Heart left ventricle (tissue), 16 donors: Measurements from ENCODE around the gene CAMKMT. TPM values are rescaled to one million over a fixed set of nuclear protein-coding genes. Genes with fewer than 3 reads are reported as not detected.

Experiments used
- ATAC-seq, 4 donors: fragments of 200-7000 bp; cut with Tn5 transposase; one replicate each; pipeline ENCODE4 v1.9.1; 2020 to 2022; ENCODE audit warnings: moderate library complexity in 4 of 4, mild to moderate bottlenecking in 3 of 4, moderate number of reproducible peaks in 1 of 4
- DNase-seq, 5 donors: peaks; one replicate each; pipeline ENCODE4 v3.0.0-alpha.2; 2020
- H3K27ac ChIP-seq, 12 donors: fragments of 200-600 bp; sonication (generic) in 4 of 12; one replicate each; pipeline versions ENCODE4 v1.5.0 to v1.8.0; 2016 to 2022; ENCODE audit warnings: mild to moderate bottlenecking in 2 of 12
- H3K27me3 ChIP-seq, 9 donors: fragments of 200-600 bp; sonication (generic) in 2 of 9; one replicate each; pipeline versions ENCODE4 v1.5.1 to v1.8.0; 2016 to 2022; ENCODE audit warnings: mild to moderate bottlenecking in 3 of 9
- H3K36me3 ChIP-seq, 9 donors: fragments of 200-600 bp; sonication (generic) in 2 of 9; one replicate each; pipeline versions ENCODE4 v1.5.0 to v1.8.0; 2018 to 2022; ENCODE audit warnings: mild to moderate bottlenecking in 2 of 9
- H3K4me1 ChIP-seq, 12 donors: fragments of 200-600 bp; sonication (generic) in 4 of 12; one replicate each; pipeline versions ENCODE4 v1.5.0 to v1.8.0; 2016 to 2022; ENCODE audit warnings: mild to moderate bottlenecking in 3 of 12
- H3K4me3 ChIP-seq, 12 donors: fragments of 200-600 bp; sonication (generic) in 4 of 12; one replicate each; pipeline versions ENCODE4 v1.5.0 to v1.8.0; 2017 to 2022; ENCODE audit warnings: mild to moderate bottlenecking in 9 of 12, moderate library complexity in 4 of 12
- H3K9me3 ChIP-seq, 12 donors: fragments of 200-600 bp; sonication (generic) in 4 of 12; one replicate each; pipeline versions ENCODE4 v1.5.0 to v1.8.0; 2016 to 2022; ENCODE audit warnings: mild to moderate bottlenecking in 1 of 12
- POLR2A ChIP-seq, 2 donors: fragments of 450-650 bp; IDR thresholded peaks; one replicate each; pipeline ENCODE4 v1.6.1; 2017; ENCODE audit warnings: antibody characterized with exemption in 2 of 2, mild to moderate bottlenecking in 2 of 2, moderate library complexity in 2 of 2
- WGBS, 4 donors: extraction: QIAGEN DNeasy Blood & Tissue Kit in 2 of 4; methylation state at CpG; one replicate each; pipeline versions ENCODE4 v1.1.5 to v1.1.7; 2013 to 2018; 5-methylcytosine and 5-hydroxymethylcytosine counted together
- intact Hi-C, 10 donors: fragments of 100-400 bp; cut with DNase I; formaldehyde crosslinking; loops; one replicate each; pipeline versions ENCODE4 v1.11.1 to v1.14.2; 2022
- polyA plus RNA-seq, 2 donors: library from polyadenylated mRNA; stranded (reverse); fragments of 200-250 nt; gene quantifications; one replicate each; pipeline ENCODE4 v1.2.3, GENCODE V29; 2013
- total RNA-seq, 9 donors: library from RNA; depleted of rRNA in 2 of 9; stranded (reverse); fragments of >200 nt in 2 of 9; fragmentation: NEBNext Ultra II Directional in 3 of 9; extraction: Animal tissue kit (Norgen Biotek cat#: 25700) in 3 of 9; gene quantifications; one replicate each; pipeline versions ENCODE4 v1.1.0 to v1.2.4, GENCODE V29; 2016 to 2023
- TF ChIP-seq, protein P1 (sequence below), 12 donors: fragments of 200-600 bp; sonication (generic) in 4 of 12; IDR thresholded peaks; one replicate each; pipeline versions ENCODE4 v1.5.0 to v1.8.0; 2018 to 2022; ENCODE audit warnings: antibody characterized with exemption in 12 of 12, mild to moderate bottlenecking in 5 of 12
- donor health status: ischemic (EF 13 %, LVEDD 7.1; RV severe dilation, severe dysfunction).
- donor health status: healthy with polysubstance abuse.
- donor health status: DM: no; HTN: yes; CAD: no.
- donor health status: DM: no; HTN: no; CAD: no.
- donor health status: ischemic (EF 25% LVEDD 6.9; RV normal size, moderate dysfunction).
- donor health status: ischemic (EF 25% LVEDD 5.7; RV mildly dilated, moderate dysfunction).
- donor health status: healthy.
- donor health status: DM: yes; HTN: yes; CAD: no.
- donor health status: ischemic (EF 35%, LVEDD 5.7; RV mildly dilated, moderate dysfunction).
- donor health status: nonischemic (EF 11% LVEDD 7.7; RV severe dilation, severe dysfunction).
- donor health status: DM: yes; HTN: yes; CAD: no.
- donor health status: PGD.
- donor health status: ischemic (EF 29% LVEDD 5.4; RV normal size, mild dysfunction).
- donor health status: nonischemic (EF 23%, LVEDD 6.1; RV moderate dilation, normal function).

The CAMKMT gene
- total and polyA plus RNA-seq, 11 donors = 2.5 to 10.1 (median 4.4) TPM

DNA sequence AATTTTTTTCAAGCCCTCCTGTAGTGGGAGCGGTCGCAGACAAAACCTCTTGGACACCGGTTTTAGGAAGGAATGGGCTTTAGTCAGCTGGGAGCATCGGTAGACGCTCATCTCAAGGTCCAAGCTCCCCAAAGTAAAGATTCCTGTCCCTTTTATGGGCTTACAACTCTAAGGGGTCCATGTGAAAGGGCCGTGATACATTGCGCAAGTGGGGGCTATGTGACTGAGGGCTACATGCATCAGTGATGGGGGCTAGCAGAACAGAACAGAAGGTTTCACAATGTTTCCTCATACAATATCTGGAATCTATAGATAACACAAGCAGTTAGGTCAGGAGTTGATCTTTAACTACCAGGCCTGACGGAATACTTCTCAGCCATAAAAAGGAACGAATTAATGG, 62.5 kb downstream of the CAMKMT start:
- 89 to 97% (median 96%) methylated on average over 9 of the region's 9 CpGs for WGBS, 4 donors
- DNase-seq = no peak

GRCh38 chr2:44429034-44429433, 67.3 kb downstream of the CAMKMT start:
- Histone ChIP-seq H3K27me3 (no peaks in the 10 kb centered on the region), H3K36me3 (no peaks in the 10 kb centered on the region), H3K4me3 (no peak overlapping the region), H3K27ac (no peak overlapping the region), H3K4me1 (peaks cover 0 to 12% (median 0%) of the 10 kb centered on the region in 12 donors), H3K9me3 (no peaks in the 10 kb centered on the region)
- intact Hi-C loops = no loop called here
- ATAC-seq (no peak), DNase-seq (no peak)
- 91 to 98% (median 93%) methylated on average over 1 of the region's 1 CpG for WGBS, 4 donors
- TF ChIP-seq, protein P1, sequence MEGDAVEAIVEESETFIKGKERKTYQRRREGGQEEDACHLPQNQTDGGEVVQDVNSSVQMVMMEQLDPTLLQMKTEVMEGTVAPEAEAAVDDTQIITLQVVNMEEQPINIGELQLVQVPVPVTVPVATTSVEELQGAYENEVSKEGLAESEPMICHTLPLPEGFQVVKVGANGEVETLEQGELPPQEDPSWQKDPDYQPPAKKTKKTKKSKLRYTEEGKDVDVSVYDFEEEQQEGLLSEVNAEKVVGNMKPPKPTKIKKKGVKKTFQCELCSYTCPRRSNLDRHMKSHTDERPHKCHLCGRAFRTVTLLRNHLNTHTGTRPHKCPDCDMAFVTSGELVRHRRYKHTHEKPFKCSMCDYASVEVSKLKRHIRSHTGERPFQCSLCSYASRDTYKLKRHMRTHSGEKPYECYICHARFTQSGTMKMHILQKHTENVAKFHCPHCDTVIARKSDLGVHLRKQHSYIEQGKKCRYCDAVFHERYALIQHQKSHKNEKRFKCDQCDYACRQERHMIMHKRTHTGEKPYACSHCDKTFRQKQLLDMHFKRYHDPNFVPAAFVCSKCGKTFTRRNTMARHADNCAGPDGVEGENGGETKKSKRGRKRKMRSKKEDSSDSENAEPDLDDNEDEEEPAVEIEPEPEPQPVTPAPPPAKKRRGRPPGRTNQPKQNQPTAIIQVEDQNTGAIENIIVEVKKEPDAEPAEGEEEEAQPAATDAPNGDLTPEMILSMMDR (IDR thresholded peaks at IDR 0.05) = no peak

More for the DNA sequence above, 62.5 kb downstream of the CAMKMT start:
- Histone ChIP-seq H3K4me3 (no peak overlapping the region), H3K9me3 (peaks cover 0 to 4% (median 0%) of the 10 kb centered on the region in 12 donors), H3K4me1 (no peaks in the 10 kb centered on the region), H3K27me3 (no peaks in the 10 kb centered on the region), H3K27ac (no peak overlapping the region), H3K36me3 (no peaks in the 10 kb centered on the region)
- no peak for ATAC-seq
- TF ChIP-seq, protein P1 (IDR thresholded peaks at IDR 0.05) = no peak
- no peak for TF ChIP-seq POLR2A (IDR thresholded peaks at IDR 0.05)
- intact Hi-C loops = no loop called here

DNA sequence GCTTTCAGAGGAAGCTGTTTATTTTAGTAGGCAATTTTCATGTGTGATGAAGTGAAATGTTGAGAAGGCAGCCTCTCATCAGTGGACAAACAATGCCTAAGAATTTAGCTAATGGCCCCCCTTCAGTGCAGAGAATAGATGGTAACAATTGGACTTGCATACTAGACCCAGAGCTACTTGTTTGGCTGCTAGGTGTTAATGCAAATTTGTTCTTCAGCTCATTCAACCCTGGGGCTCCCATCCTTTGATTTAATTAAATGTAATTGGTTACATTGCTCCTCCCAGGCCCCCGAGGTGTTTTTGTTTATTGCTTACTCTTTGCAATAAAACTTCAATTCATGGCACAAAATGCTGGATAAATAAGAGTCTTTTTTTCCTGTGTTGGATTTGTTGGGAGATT, 68.6 kb downstream of the CAMKMT start:
- H3K36me3 ChIP-seq = no peaks in the 10 kb centered on the region
- H3K4me1 ChIP-seq = peaks cover 0 to 12% (median 0%) of the 10 kb centered on the region in 12 donors
- 57 to 82% (median 74%) methylated on average over 1 of the region's 1 CpG for WGBS, 4 donors
- H3K27ac ChIP-seq = no peak overlapping the region
- H3K9me3 ChIP-seq = no peaks in the 10 kb centered on the region
- no peak overlapping the region for H3K4me3 ChIP-seq
- ATAC-seq (no peak), DNase-seq (no peak)
- intact Hi-C loops = no loop called here
- H3K27me3 ChIP-seq = no peaks in the 10 kb centered on the region
- TF ChIP-seq, protein P1 (IDR thresholded peaks at IDR 0.05) = no peak
- TF ChIP-seq POLR2A (IDR thresholded peaks at IDR 0.05) = no peak

DNA sequence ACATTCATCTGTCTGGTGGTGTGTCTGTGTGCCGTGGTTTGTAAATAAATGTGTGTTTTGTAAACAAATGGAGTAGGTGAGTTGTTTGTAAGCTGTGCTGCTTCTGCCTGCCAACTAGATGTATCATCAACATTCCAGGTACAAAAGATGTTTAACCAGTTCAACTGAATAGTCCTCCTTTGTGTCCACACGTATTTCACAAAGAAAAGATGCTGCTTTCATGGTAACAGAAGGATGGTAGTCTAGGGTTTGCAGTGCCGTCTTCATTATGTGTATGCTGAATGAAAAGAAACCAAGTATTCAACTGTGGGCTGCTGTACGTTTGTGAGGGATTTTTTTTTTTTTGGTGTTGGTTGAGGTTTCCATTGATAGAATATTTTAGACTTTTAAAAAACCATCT, 72.1 kb downstream of the CAMKMT start:
- H3K27me3 ChIP-seq = no peaks in the 10 kb centered on the region
- no peak for DNase-seq
- H3K9me3 ChIP-seq = no peaks in the 10 kb centered on the region
- no peaks in the 10 kb centered on the region for H3K36me3 ChIP-seq
- H3K27ac ChIP-seq = no peak overlapping the region
- no peak for ATAC-seq
- peaks cover 0 to 12% (median 0%) of the 10 kb centered on the region in 12 donors for H3K4me1 ChIP-seq
- intact Hi-C loops = no loop called here
- TF ChIP-seq, protein P1 (IDR thresholded peaks at IDR 0.05) = no peak
- TF ChIP-seq POLR2A (IDR thresholded peaks at IDR 0.05) = no peak
- 69 to 74% (median 71%) methylated on average over 4 of the region's 4 CpGs for WGBS, 4 donors
- no peak overlapping the region for H3K4me3 ChIP-seq
